SH-SY5Y (cell line): ENCODE results near the gene CLCF1.
A peak's percentile ranks its signal among the peaks of the same experiment; 100 is the strongest.

Source experiments
- GATA2 ChIP-seq: IDR thresholded peaks from 2 replicates; pipeline ENCODE4 v1.6.1; 2011; ENCODE audit warnings: mild to moderate bottlenecking, low read depth, low read length
- GATA3 ChIP-seq: IDR thresholded peaks from 2 replicates; pipeline ENCODE4 v1.6.1; 2011; ENCODE audit warnings: low read depth, mild to moderate bottlenecking, low read length, moderate library complexity

Gene CLCF1

GRCh38 chr11:67332081-67332691, 41.2 kb downstream of the CLCF1 start:
- TF ChIP-seq GATA2, result peak; percentile 29; the same call in 1 of the 2 replicates
- TF ChIP-seq GATA3, result no peak

- no peak for TF ChIP-seq GATA3
- TF ChIP-seq GATA2, result no peak
These were observed 49.9 kb downstream of the CLCF1 start for GRCh38 chr11:67323526-67323925.

GRCh38 chr11:67322049-67322448, 51.3 kb downstream of the CLCF1 start:
- no peak for TF ChIP-seq GATA3
- TF ChIP-seq GATA2, result no peak

GRCh38 chr11:67321313-67321871, 52.0 kb downstream of the CLCF1 start:
- TF ChIP-seq GATA3 (no peak), GATA2 (no peak)

- TF ChIP-seq GATA2, result no peak
- no peak for TF ChIP-seq GATA3
These were observed 52.7 kb downstream of the CLCF1 start for GRCh38 chr11:67320691-67321090.

GRCh38 chr11:67320011-67320410, 53.4 kb downstream of the CLCF1 start:
- TF ChIP-seq GATA2, result no peak

- TF ChIP-seq GATA3 (no peak), GATA2 (no peak)
These were observed 55.4 kb downstream of the CLCF1 start for GRCh38 chr11:67317888-67318555.

GRCh38 chr11:67317205-67317887, 56.1 kb downstream of the CLCF1 start:
- TF ChIP-seq GATA3 (no peak), GATA2 (no peak)

- TF ChIP-seq GATA2 (no peak), GATA3 (no peak)
These were observed 56.6 kb downstream of the CLCF1 start for GRCh38 chr11:67316882-67317204.

- TF ChIP-seq GATA2 (no peak), GATA3 (no peak)
These were observed 58.0 kb downstream of the CLCF1 start for GRCh38 chr11:67315325-67315909.

GRCh38 chr11:67314218-67314617, 59.2 kb downstream of the CLCF1 start:
- no peak for TF ChIP-seq GATA2
- no peak for TF ChIP-seq GATA3
